ENCODE results near the gene RALGAPA2. TPM values are rescaled to one million over a fixed set of nuclear protein-coding genes. Genes with fewer than 3 reads are reported as not detected.

Gene RALGAPA2
- total and polyA plus RNA-seq, 2 of the 13 experiments (the other 11 are each of a cell fraction or from before 2014, with no cell fraction given): 13.8 to 17.7 TPM

DNA sequence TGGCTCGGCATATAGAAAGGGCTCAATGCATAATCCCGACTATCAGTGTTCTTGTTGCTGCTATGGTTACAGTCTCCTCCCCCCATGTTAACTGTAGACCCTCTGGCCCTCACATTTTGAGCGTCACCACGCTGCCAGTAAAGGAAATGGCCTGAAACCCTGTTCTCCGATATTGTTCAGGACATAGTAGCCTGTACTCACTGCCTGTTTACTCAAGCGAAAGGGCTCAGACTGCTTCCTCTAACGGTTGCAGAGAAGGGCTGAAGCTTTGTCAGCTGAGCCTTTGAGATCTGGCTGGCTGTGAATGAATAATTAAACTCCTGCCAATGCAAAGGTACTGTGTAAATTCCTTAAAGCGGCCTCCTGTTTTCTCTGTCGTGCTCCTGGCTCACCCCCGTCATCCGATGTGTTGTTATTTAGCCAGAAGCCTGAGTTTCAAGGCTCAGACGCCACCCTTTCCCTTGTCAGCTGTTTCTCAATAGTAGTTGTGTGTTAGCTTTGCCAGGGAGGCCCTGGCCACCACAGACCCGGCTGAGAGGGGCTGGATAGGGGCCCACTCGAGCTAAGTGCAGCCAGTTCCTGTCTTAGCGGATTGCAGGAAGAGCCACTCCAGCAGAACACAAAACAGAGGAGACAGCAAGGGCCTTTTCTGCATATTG, 31.2 kb upstream of the RALGAPA2 start (continued):
- no peak for TF ChIP-seq EP300 (IDR thresholded peaks at IDR 0.05; ENCODE audit: low read depth in 2 of 2, low read length in 2 of 2)
- TF ChIP-seq EP300 (CRISPR knock-in tag; IDR thresholded peaks at IDR 0.05; ENCODE audit: borderline replicate concordance): no peak
- TF ChIP-seq, protein P1, sequence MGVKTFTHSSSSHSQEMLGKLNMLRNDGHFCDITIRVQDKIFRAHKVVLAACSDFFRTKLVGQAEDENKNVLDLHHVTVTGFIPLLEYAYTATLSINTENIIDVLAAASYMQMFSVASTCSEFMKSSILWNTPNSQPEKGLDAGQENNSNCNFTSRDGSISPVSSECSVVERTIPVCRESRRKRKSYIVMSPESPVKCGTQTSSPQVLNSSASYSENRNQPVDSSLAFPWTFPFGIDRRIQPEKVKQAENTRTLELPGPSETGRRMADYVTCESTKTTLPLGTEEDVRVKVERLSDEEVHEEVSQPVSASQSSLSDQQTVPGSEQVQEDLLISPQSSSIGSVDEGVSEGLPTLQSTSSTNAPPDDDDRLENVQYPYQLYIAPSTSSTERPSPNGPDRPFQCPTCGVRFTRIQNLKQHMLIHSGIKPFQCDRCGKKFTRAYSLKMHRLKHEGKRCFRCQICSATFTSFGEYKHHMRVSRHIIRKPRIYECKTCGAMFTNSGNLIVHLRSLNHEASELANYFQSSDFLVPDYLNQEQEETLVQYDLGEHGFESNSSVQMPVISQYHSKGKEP (CRISPR knock-in tag; IDR thresholded peaks at IDR 0.05): no peak
- TF ChIP-seq TARDBP (CRISPR knock-in tag; IDR thresholded peaks at IDR 0.05): peak; percentile 66
- no peak for TF ChIP-seq ZSCAN29 (CRISPR knock-in tag; conservative IDR thresholded peaks at IDR 0.05)
- TF ChIP-seq MYC (CRISPR knock-in tag; IDR thresholded peaks at IDR 0.05; ENCODE audit: borderline replicate concordance): no peak; the same call in 1 of the 2 replicates
- no peak for TF ChIP-seq KDM5B (CRISPR knock-in tag; IDR thresholded peaks at IDR 0.05; ENCODE audit: borderline replicate concordance)
- no peak for TF ChIP-seq IRX3 (CRISPR knock-in tag; IDR thresholded peaks at IDR 0.05; ENCODE audit: borderline replicate concordance, low read depth)
- TF ChIP-seq ZNF772 (CRISPR knock-in tag; IDR thresholded peaks at IDR 0.05): no peak
- TF ChIP-seq TRIM24 (CRISPR knock-in tag; IDR thresholded peaks at IDR 0.05): no peak
- no peak for TF ChIP-seq YY1 (IDR thresholded peaks at IDR 0.05; ENCODE audit: insufficient read depth, insufficient replicate concordance, low read depth, low read length)
- no peak for TF ChIP-seq SYNCRIP (IDR thresholded peaks at IDR 0.05; ENCODE audit: insufficient read depth, low read depth, low read length)
- TF ChIP-seq ZNF33B (CRISPR knock-in tag; IDR thresholded peaks at IDR 0.05): peak; percentile 57; the same call in 1 of the 2 replicates
- no peak for TF ChIP-seq IRF2 (CRISPR knock-in tag; IDR thresholded peaks at IDR 0.05)
- TF ChIP-seq, protein P2, sequence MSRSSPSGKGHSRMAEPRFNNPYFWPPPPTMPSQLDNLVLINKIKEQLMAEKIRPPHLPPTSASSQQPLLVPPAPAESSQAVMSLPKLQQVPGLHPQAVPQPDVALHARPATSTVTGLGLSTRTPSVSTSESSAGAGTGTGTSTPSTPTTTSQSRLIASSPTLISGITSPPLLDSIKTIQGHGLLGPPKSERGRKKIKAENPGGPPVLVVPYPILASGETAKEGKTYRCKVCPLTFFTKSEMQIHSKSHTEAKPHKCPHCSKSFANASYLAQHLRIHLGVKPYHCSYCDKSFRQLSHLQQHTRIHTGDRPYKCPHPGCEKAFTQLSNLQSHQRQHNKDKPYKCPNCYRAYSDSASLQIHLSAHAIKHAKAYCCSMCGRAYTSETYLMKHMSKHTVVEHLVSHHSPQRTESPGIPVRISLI (CRISPR knock-in tag; IDR thresholded peaks at IDR 0.05; ENCODE audit: borderline replicate concordance): no peak
- TF ChIP-seq CREB1 (IDR thresholded peaks at IDR 0.05): no peak
- TF ChIP-seq CREB1 (CRISPR knock-in tag; IDR thresholded peaks at IDR 0.05): no peak
- TF ChIP-seq ZMYM2 (CRISPR knock-in tag; IDR thresholded peaks at IDR 0.05): 0 out of 2 replicates have a peak, but pooled peaks have one; percentile 48
- no peak for TF ChIP-seq ZFP36L2 (CRISPR knock-in tag; IDR thresholded peaks at IDR 0.05)
- no peak for TF ChIP-seq MAFK (conservative IDR thresholded peaks at IDR 0.05 in 1 of 2, IDR thresholded peaks at IDR 0.05 in 1 of 2; ENCODE audit: low read length in 2 of 2)
- TF ChIP-seq ZNF230 (CRISPR knock-in tag; IDR thresholded peaks at IDR 0.05): 0 out of 2 replicates have a peak, but pooled peaks have one; percentile 12
- TF ChIP-seq FOSL1 (CRISPR knock-in tag; IDR thresholded peaks at IDR 0.05; ENCODE audit: borderline replicate concordance): no peak
- no peak for TF ChIP-seq PRMT3 (CRISPR knock-in tag; IDR thresholded peaks at IDR 0.05; ENCODE audit: borderline replicate concordance, low read depth)
- no peak for TF ChIP-seq TOPORS (CRISPR knock-in tag; IDR thresholded peaks at IDR 0.05)
- TF ChIP-seq ZNF773 (CRISPR knock-in tag; IDR thresholded peaks at IDR 0.05; ENCODE audit: borderline replicate concordance): no peak
- no peak for TF ChIP-seq ZNF552 (CRISPR knock-in tag; IDR thresholded peaks at IDR 0.05; ENCODE audit: borderline replicate concordance)
- TF ChIP-seq, protein P3, sequence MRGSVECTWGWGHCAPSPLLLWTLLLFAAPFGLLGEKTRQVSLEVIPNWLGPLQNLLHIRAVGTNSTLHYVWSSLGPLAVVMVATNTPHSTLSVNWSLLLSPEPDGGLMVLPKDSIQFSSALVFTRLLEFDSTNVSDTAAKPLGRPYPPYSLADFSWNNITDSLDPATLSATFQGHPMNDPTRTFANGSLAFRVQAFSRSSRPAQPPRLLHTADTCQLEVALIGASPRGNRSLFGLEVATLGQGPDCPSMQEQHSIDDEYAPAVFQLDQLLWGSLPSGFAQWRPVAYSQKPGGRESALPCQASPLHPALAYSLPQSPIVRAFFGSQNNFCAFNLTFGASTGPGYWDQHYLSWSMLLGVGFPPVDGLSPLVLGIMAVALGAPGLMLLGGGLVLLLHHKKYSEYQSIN (CRISPR knock-in tag; IDR thresholded peaks at IDR 0.05; ENCODE audit: borderline replicate concordance): no peak
- peak; percentile 60; the same call in 1 of the 2 replicates for TF ChIP-seq SAP130 (CRISPR knock-in tag; IDR thresholded peaks at IDR 0.05; ENCODE audit: low read depth)
- peak; percentile 64; the same call in 1 of the 2 replicates for TF ChIP-seq ZNF232 (CRISPR knock-in tag; IDR thresholded peaks at IDR 0.05; ENCODE audit: borderline replicate concordance)

All from HepG2 (cell line).